Lower leg skin (tissue), 4 donors: Measurements from ENCODE around the gene NOP53. TPM values are rescaled to one million over a fixed set of nuclear protein-coding genes. Genes with fewer than 3 reads are reported as not detected.

Experiments
- DNase-seq, 2 donors: peaks; one replicate each; pipeline ENCODE4 v3.0.0-alpha.2; 2019; ENCODE audit warnings: low spot score in 2 of 2
- H3K4me3 ChIP-seq: fragments of 200-600 bp; sonication (generic); 2 replicates; pipeline ENCODE4 v1.5.1; 2017; ENCODE audit warnings: mild to moderate bottlenecking, low read depth; ENCODE audit not compliant: poor library complexity, severe bottlenecking
- POLR2A ChIP-seq, 2 donors: fragments of 450-650 bp; IDR thresholded peaks; one replicate each; pipeline ENCODE4 v1.6.1; 2016 to 2017; ENCODE audit warnings: antibody characterized with exemption in 2 of 2, mild to moderate bottlenecking in 1 of 2, moderate library complexity in 1 of 2
- WGBS, 2 donors: methylation state at CpG; one replicate each; pipeline ENCODE4 v1.1.5; 2018; 5-methylcytosine and 5-hydroxymethylcytosine counted together
- intact Hi-C: fragments of 100-400 bp; cut with DNase I; formaldehyde crosslinking; loops from one replicate; pipeline ENCODE4 v1.15.0; 2023; ENCODE audit warnings: low total_unique reads
- total RNA-seq, 4 donors: library from RNA; depleted of rRNA; stranded (reverse); fragments of >200 nt; gene quantifications; one replicate each; pipeline ENCODE4 v1.1.0, GENCODE V29; 2016
- TF ChIP-seq, protein P1 (sequence below), 3 donors: fragments of 450-650 bp; IDR thresholded peaks; one replicate each; pipeline ENCODE4 v1.5.1; 2016; ENCODE audit warnings: antibody characterized with exemption in 3 of 3, mild to moderate bottlenecking in 3 of 3, moderate library complexity in 2 of 3

Gene NOP53
- total RNA-seq, 4 donors from 2014 or later: 537 to 842 (median 746) TPM

DNA sequence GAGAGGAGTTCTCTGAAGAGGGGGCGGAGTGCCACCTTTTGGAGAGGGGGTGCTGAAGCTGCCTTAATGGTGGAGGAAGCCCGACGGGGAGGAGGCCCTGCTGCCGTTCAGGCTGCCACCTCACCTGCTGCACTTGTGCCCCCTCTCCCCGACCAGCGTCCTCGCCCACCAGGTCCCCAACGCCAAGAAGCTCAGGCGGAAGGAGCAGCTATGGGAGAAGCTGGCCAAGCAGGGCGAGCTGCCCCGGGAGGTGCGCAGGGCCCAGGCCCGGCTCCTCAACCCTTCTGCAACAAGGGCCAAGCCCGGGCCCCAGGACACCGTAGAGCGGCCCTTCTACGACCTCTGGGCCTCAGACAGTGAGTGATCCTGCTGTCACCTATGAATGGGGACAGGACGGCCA lies 5.4 kb downstream of the NOP53 start:
- H3K4me3 ChIP-seq: no peak overlapping the region
- no peak for DNase-seq
- TF ChIP-seq POLR2A (IDR thresholded peaks at IDR 0.05): no peak
- TF ChIP-seq, protein P1, sequence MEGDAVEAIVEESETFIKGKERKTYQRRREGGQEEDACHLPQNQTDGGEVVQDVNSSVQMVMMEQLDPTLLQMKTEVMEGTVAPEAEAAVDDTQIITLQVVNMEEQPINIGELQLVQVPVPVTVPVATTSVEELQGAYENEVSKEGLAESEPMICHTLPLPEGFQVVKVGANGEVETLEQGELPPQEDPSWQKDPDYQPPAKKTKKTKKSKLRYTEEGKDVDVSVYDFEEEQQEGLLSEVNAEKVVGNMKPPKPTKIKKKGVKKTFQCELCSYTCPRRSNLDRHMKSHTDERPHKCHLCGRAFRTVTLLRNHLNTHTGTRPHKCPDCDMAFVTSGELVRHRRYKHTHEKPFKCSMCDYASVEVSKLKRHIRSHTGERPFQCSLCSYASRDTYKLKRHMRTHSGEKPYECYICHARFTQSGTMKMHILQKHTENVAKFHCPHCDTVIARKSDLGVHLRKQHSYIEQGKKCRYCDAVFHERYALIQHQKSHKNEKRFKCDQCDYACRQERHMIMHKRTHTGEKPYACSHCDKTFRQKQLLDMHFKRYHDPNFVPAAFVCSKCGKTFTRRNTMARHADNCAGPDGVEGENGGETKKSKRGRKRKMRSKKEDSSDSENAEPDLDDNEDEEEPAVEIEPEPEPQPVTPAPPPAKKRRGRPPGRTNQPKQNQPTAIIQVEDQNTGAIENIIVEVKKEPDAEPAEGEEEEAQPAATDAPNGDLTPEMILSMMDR (IDR thresholded peaks at IDR 0.05): no peak
- WGBS, 2 donors: 89 to 91% methylated on average over 15 to 18 of the region's 18 CpGs
- intact Hi-C loops: no loop called here

DNA sequence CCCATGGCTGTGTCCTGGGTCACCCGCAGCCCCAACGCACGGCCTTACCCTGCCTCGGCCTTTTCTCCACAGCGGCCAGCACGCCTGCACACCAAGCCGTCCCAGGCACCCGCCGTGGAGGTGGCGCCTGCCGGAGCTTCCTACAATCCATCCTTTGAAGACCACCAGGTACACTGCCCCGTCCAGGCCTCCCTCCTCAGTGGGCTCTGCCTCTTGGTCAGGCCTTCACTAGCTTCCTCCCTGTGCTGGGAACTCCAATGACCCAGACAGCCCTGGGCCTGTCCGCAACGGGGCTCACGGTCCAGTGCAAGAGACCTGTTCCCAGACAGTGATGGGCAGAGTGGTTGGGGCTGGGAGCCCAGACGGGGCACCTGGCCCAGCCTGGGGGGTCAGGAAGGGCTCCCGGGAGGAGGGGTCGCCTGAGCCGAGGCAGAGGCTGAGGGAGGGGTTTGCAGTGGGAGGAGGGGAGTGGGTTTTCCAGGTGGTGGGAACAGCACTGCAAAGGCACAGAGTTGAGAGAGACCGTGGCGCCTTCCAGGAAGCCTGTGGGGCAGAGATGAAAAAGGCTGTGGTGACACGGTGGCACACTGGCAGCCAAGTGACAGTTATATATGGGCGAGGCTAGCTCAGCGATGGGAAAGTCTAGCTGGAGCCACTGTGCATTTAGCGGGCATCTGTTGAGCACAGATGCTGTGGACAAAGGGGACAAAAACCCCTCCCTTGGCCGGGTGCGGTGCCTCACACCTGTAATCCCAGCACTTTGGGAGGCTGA lies 7.3 kb downstream of the NOP53 start:
- intact Hi-C loops: no loop called here
- no peak overlapping the region for H3K4me3 ChIP-seq
- whole genome bisulfite sequencing, 2 donors: 87 to 93% methylated on average over 27 of the region's 27 CpGs
- no peak for TF ChIP-seq POLR2A (IDR thresholded peaks at IDR 0.05)
- TF ChIP-seq, protein P1 (IDR thresholded peaks at IDR 0.05): no peak
- no peak for DNase-seq

DNA sequence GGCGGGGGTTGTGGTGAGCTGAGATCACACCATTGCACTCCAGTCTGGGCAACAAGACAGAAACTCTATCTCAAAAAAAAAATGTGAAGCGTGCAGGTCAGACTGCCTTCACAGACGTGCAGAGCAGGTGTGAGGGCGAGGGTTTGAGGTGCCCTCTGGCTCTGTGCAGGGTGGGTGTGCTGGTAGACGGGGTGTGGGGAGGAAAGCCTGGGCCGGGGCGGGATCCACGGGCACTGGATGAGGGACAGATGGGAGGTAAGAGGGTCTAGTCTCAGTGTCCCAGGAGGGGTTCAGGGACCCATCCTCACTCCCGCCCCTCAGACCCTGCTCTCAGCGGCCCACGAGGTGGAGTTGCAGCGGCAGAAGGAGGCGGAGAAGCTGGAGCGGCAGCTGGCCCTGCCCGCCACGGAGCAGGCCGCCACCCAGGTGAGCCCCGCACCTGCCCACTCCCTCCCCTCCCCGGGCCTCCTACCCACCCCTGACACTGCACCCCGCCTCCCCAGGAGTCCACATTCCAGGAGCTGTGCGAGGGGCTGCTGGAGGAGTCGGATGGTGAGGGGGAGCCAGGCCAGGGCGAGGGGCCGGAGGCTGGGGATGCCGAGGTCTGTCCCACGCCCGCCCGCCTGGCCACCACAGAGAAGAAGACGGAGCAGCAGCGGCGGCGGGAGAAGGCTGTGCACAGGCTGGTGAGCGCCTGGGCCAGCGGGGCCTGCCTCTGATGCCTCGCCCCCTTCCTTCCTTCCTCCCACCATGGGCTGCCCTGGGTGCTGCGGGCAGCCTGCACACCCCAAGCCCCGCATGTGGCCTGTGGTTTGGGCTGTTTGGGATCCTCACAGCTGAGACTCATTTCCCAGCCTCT lies 9.1 kb downstream of the NOP53 start:
- DNase-seq: no peak
- intact Hi-C loops: no loop called here
- TF ChIP-seq POLR2A (IDR thresholded peaks at IDR 0.05): no peak
- TF ChIP-seq, protein P1 (IDR thresholded peaks at IDR 0.05): no peak
- 82 to 92% methylated on average over 24 to 28 of the region's 37 CpGs for WGBS, 2 donors
- no peak overlapping the region for H3K4me3 ChIP-seq

DNA sequence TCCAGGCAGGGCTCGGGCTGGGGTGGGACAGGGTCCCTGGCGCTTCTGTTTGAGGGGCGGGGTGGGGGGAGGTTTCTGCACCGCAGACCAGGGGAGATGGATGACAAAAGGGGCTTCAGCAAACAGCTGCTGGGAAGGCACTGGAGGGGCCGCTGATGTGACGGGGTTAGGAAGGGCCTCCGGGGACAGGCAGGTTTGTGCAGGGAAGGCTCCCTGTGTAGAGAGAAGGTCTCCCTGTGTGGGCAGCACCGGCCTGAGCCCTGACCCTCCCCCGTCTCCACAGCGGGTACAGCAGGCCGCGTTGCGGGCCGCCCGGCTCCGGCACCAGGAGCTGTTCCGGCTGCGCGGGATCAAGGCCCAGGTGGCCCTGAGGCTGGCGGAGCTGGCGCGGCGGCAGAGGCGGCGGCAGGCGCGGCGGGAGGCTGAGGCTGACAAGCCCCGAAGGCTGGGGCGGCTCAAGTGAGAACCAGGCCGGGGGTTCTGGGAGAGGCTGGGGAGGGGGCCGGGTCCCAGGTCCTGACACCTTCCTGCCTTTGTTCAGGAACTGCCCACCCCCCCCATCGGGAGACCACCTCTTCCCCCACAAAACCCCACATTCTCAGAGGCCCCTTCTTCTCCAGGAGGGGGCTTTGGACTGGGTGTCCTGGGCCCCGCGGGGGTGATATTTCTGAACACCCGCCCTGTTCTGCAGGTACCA lies 9.9 kb downstream of the NOP53 start:
- TF ChIP-seq, protein P1 (IDR thresholded peaks at IDR 0.05): no peak
- no peak for TF ChIP-seq POLR2A (IDR thresholded peaks at IDR 0.05)
- WGBS, 2 donors: 90 to 92% methylated on average over 36 of the region's 36 CpGs
- no peak for DNase-seq
- no peak overlapping the region for H3K4me3 ChIP-seq
- intact Hi-C loops: no loop called here

DNA sequence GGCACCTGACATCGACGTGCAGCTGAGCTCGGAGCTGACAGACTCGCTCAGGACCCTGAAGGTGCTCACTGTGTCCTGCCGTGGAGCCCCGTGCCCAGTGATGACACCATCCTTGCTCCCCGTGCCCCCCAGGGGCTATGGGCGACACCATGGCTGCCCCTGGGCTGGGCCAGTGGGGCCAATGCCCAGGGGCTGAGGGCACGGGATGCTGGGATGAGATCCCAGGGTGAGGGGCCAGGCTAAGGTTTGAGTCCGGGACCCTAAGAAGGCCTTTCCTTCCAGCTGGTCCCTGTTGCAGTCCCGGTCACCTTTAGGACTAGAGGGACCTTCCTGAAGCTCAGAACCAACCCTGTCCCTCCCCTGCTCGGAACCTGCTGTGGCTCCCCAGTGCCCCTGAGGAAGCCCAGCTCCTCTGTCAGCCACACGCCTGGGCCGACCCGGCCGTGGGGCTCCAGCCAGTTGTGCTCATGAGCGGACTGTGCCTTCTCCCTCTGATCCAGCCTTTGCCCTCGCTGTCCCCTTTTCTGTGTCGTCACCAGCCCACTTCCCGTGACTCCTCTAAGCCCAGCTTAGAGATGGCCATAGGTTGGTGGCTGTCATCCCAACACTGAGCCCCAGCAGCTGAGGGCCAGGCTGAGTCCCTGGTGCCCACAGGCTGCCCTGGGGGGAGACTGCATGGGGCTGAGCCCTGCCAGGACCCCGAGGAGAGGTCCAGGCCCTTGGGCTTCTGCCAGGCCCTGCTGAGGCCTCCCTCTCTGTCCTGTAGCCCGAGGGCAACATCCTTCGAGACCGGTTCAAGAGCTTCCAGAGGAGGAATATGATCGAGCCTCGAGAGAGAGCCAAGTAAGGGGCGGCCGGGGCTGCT lies 10.6 kb downstream of the NOP53 start:
- 85 to 90% methylated on average over 22 to 28 of the region's 28 CpGs for WGBS, 2 donors
- intact Hi-C loops: no loop called here
- no peak for TF ChIP-seq POLR2A (IDR thresholded peaks at IDR 0.05)
- TF ChIP-seq, protein P1 (IDR thresholded peaks at IDR 0.05): no peak
- no peak overlapping the region for H3K4me3 ChIP-seq
- no peak for DNase-seq
